Measurements from ENCODE around the gene SREBF2.

Gene SREBF2

DNA sequence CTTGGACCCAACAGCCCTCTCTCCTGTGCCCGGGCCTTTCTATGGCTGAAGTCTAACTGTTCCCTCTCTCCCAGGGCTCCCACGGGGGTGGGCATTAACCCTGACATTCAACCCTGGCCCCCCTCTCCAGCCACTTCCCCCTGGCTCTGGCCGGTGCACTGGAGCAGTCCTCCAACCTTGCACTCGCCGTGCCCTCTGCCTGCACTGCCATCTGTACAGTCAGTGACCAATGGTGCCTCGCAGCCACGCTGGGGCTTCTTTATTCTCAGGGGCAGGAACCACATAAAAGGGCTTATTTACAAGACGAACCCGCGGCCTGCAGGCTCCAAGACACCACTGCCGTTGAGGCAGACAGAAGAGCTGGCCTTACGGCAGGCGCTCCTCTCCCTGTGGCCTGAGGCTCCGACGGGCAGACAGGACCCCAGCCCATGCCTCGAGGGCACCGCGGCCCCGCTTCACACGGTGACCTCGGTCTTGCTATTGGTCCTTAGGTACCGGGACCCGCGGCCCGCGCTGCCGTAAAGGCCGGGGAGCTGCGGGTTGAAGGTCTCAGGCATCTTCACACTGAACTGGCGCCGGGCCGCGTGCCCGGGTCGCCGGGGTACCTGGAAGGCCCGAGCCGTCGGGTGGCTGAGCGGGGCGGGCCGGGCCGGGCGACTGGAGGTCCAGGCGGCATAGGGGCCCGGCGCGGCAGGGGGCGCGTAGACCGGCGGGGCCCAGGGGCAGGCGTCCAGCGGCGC is 76.6 kb downstream of the SREBF2 start:
- DNase-seq = no peak

DNA sequence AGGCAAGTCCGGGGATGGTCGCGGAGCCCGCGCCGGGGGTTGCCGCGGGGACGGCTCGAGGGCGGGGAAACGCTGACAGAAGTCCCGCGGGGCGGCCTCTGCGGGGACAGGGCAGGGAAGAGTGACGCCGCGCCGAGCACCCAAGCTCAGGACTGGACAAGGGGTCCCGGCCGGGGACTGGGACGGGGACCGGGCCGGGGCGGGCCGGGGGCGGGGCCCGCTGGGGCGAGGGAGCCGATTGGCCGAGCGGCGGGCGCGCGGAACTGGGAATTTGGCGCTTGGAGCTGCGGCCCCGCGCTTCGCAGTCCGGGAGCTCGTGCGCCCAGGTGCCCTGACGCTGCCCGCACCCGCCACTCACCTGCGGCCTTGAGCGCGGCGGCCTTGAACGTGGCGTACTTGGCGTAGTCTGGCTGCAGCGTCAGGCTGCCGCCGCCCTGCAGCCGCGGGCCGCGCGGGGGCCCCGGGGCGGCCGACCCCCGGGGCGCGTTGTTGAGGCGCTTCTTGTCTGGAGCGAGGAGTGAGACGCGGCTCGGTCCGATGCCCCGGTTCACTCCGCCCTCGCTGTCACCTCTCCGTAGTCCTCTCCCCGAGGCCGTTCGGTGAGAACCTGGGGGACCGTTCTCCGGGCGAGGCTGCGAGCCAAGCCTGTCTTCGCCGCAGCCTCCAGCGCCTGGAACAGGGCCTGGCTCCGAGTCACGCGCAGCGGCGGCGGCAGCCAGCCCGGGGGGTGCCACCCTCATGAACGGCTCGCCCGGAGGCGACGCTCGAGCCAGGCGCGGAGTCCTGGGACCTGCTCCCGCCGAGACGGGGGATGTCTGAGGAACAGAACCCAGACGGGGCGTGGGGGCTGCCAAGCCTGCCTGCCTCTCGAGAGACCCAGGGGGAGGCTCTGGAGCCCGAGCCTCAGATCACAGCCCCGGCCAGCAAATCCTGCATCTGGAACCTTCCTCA is 77.4 kb downstream of the SREBF2 start:
- no peak for DNase-seq

- no peak for DNase-seq
Observed at GRCh38 chr22:41911001-41911611, 78.2 kb downstream of the SREBF2 start.

GRCh38 chr22:41912338-41913039 is 79.6 kb downstream of the SREBF2 start:
- no peak for DNase-seq

DNA sequence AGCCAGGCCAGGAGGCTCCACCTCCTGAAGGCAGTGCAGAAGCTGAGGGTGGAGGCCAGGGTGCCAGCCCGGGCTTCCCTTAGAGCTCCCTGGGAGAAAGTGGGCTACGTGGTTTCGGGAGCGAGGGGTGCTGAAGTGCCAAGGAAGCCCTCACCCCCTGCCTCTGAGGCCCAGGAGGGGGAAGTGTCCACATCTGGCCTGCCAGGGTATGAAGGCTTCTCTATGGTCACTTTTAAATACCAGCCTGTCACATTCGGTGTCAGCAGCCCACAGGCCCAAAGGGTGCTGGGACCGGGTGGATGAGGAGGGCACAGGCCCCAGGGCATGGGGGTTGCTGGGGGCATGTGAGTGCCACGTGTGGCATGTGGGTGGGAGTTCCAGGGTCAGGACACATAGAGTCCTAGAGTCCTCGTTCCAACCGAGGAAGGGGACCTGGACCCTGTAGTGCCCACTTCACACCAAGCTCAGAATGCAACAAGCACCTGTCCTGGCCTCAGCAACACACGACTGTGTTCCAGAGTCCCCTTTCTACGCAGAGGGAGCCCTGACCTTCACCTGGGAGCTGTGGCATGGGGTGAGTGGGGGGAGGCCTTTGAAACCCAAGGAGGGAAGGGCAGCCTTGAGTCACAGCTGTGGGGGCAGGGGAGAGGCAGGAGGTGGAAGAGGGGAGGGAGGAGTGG is 80.3 kb downstream of the SREBF2 start:
- no peak for DNase-seq

DNA sequence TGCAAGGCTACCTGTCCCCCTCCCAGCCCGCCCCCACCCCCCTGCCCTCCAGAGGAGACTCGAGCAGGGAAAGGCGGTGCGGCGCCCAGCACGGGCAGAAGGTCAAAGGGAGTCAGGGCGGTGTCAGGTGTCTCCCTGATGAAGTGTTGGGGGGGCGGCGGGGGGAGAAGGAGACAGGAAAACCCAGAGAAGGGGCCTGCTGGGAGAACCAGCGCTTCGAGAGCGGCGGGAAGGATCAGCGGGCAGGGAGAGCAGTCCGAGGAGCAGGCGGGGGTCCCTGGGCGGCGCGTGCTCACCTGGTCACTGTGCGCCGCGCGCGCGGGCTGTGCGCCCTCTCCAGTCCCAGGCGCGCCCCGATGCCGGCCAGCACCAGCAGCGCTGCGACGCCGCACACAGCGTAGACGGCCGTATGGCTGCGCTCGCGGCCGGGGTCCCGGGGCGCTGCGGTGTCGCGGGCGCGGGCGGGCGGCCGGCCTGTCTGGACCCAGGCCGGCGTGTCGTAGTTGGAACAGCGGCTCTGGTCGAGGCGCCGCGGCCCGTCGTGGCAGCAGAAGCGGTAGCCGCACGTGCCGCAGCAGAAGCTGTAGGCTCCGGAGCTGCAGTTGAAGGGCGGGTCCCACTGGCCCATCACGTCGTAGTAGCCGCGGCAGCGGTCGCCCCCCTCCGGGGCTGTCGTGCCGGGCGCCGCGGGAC is 81.1 kb downstream of the SREBF2 start:
- no peak for DNase-seq

DNA sequence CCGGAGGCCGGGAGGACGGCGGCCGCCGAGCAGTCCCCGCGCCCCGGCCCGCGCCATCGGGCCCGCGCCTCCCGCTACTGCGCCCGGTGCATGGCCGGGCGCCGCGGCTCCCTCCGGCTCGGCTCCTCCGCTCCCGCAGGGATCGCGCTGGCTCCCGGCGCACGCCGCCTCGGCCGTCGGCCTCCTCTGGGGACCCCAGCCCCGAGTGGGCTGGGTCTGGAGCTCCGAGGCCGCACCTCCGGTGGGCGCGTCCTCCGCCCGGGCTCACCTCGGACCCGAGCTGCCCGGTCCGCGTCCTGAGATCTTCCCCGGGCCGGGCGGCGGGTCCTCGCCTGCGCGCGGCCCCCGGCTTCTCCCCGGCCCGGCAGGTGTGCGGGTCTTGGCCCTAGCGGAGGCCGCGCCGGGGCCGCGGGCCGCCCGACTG is 81.7 kb downstream of the SREBF2 start:
- no peak for DNase-seq

- DNase-seq = peak; percentile 48
Observed at GRCh38 chr22:41915035-41915785, 82.3 kb downstream of the SREBF2 start, which contains the start of gene SHISA8. Gene SHISA8, minus strand, starts transcription at chr22:41915074. Its CDS starts 407 bp downstream, at chr22:41914667.

- DNase-seq = no peak
Observed at GRCh38 chr22:41915786-41916493, 83.0 kb downstream of the SREBF2 start.

- DNase-seq = no peak
Observed at GRCh38 chr22:41916745-41917358, 83.9 kb downstream of the SREBF2 start.

GRCh38 chr22:41917375-41917902 is 84.5 kb downstream of the SREBF2 start:
- DNase-seq = no peak

DNA sequence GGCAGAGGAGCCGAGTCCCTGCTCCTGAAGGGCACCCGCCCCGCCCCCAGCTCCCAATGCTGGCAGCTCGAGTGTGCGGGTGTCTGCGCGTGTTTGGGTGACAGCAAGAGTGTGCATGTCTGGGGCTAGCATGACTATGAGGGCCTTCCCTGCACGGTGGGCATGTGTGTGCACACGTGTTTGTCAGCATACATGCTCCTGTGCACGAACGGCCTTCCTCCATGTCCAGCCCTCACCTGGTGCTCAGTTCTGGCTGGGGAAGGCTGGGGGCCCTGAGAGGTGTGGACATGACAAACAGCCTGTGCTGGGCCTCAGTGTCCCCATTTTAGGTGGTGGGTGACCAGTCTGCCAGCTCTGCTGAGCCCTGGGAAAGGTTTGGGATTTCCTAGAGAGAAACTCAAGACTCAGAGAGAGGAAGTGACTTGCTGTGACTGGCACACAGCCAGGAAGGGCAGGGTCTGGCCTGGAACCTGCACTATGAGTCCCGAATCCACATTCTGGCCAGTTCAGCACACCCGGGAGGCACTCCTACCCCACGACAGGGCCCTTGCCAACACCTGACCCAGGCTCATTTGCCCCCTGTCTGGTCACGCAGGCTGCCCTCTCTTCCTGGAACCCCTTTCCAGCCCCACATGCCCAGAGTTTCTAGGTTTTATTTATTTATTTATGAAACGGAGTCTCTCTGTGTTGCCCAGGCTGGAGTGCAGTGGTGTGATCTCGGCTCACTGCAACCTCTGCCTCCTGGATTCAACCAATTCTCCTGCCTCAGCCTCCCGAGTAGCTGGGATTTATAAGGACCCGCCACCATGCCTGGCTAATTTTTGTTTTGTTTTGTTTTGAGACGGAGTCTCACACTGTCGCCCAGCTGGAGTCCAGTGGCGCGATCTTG is 85.2 kb downstream of the SREBF2 start:
- no peak for DNase-seq

- DNase-seq = peak; percentile 51
Observed at GRCh38 chr22:41919357-41920224, 86.7 kb downstream of the SREBF2 start.

DNA sequence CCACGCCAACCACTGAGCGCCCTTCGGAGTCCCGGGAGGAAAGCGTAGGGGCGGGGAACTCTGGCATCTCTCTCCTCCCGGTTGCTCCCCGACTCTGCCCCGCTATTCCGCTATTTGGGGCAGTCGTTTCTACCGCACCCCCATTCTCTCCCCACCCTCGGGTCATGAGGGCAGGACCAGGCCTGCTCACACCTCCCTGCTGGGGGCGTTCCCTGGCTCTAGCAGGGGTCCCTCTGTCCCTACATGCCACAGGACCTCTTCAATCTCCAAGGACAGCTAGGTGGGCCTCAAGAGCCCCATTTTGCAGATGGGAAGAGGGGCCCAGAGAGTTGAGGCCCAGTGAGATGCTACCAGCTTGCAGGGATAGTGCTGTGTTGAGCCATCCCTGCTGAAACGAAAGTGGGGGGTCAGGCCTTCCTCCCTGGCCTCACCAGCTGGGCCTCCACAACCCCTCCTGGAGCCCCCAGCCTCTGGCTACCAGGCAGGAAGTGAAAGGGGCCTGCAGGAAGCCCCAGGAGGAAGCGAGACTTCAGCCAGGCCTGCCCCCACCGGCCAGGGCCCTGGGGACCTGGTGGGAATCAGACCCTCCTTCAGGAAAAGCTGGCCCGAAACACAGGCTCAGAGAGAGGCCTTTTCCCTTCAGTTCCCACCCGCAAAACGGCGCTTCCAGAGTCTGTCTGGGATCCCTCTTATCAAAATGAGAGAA is 87.5 kb downstream of the SREBF2 start:
- no peak for DNase-seq

DNA sequence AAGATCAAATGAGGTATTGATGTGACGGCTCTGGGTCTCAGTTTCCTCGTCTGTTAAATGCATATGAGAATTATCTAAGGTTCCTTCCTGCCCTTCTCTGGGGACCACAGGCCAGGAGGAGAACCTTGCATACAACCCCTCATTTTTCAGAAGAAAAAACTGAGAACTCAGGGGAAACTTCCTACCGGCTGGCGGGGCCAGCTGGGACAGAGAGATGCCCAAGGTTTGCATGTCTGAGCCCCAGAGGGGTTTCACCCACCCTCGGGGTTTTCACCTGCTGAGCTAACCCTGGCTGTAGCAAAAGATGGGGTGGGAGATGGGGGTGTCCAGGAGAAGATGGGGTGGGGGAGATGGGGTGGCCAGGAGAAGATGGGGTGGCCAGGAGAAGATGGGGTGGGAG is 89.4 kb downstream of the SREBF2 start:
- DNase-seq = no peak

- no peak for DNase-seq
Observed at GRCh38 chr22:41922940-41923594, 90.2 kb downstream of the SREBF2 start.
